HepG2 (cell line): Measurements from ENCODE around the gene RHOT2. TPM values are rescaled to one million over a fixed set of nuclear protein-coding genes. Genes with fewer than 3 reads are reported as not detected.
A peak's percentile ranks its signal among the peaks of the same experiment; 100 is the strongest.

Experiments used
- JDP2 ChIP-seq: sonication (generic); formaldehyde crosslinking; IDR thresholded peaks from 2 replicates; pipeline ENCODE4 v1.8.1; 2022; ENCODE audit warnings: missing genetic modification reagents, borderline replicate concordance
- MTF2 ChIP-seq: sonication (generic); formaldehyde crosslinking; IDR thresholded peaks from 2 replicates; pipeline ENCODE4 v1.5.0; 2020; ENCODE audit warnings: missing genetic modification reagents, borderline replicate concordance
- MZF1 ChIP-seq: sonication (generic); formaldehyde crosslinking; IDR thresholded peaks from 2 replicates; pipeline ENCODE4 v1.8.1; 2023; ENCODE audit warnings: mild to moderate bottlenecking, missing genetic modification reagents, borderline replicate concordance
- ZNF326 ChIP-seq: sonication (generic); formaldehyde crosslinking; IDR thresholded peaks from 2 replicates; pipeline ENCODE4 v1.4.0; 2020; ENCODE audit warnings: missing genetic modification reagents, borderline replicate concordance
- ZNF879 ChIP-seq: sonication (generic); formaldehyde crosslinking; IDR thresholded peaks from 2 replicates; pipeline ENCODE4 v1.8.1; 2023; ENCODE audit warnings: missing genetic modification reagents
- polyA plus RNA-seq, 8 experiments: library from polyadenylated mRNA; depleted of rRNA in 3 of 8; stranded (reverse) in 7 of 8; unstranded in 1 of 8; fragments of >200 nt; fragmentation: Illumina TruSeq in 4 of 8; extraction: Trizol in 4 of 8; gene quantifications; 2 replicates each; pipeline versions ENCODE4 v1.2.1 to v1.2.3, GENCODE V29; 2011 to 2016; ENCODE audit warnings: low read depth in 4 of 8, missing spikeins in 1 of 8, mixed read lengths in 1 of 8; ENCODE audit not compliant: insufficient read depth in 1 of 8
- total RNA-seq, 5 experiments: library from RNA; depleted of rRNA; stranded (reverse); fragments of >200 nt; fragmentation: Illumina TruSeq; extraction: Trizol; gene quantifications; 2 replicates each; pipeline ENCODE4 v1.2.3, GENCODE V29; 2016; ENCODE audit warnings: low read depth in 1 of 5
- TF ChIP-seq, protein P1 (sequence below): sonication (generic); formaldehyde crosslinking; IDR thresholded peaks from 2 replicates; pipeline ENCODE4 v1.8.1; 2023; ENCODE audit warnings: missing genetic modification reagents, mild to moderate bottlenecking, borderline replicate concordance
- TF ChIP-seq, protein P2 (sequence below): sonication (generic); formaldehyde crosslinking; IDR thresholded peaks from 2 replicates; pipeline ENCODE4 v1.4.0; 2020; ENCODE audit warnings: missing genetic modification reagents, borderline replicate concordance
- TF ChIP-seq, protein P3 (sequence below): sonication (generic); formaldehyde crosslinking; IDR thresholded peaks from 2 replicates; pipeline ENCODE4 v1.5.1; 2020; ENCODE audit warnings: mild to moderate bottlenecking, moderate library complexity, missing genetic modification reagents
- TF ChIP-seq, protein P4 (sequence below): sonication (generic); formaldehyde crosslinking; IDR thresholded peaks from 2 replicates; pipeline ENCODE4 v1.4.0; 2020; ENCODE audit warnings: missing genetic modification reagents
- TF ChIP-seq, protein P5 (sequence below): sonication (generic); formaldehyde crosslinking; IDR thresholded peaks from 2 replicates; pipeline ENCODE4 v1.9.0; 2022; ENCODE audit warnings: low read depth, missing genetic modification reagents
- TF ChIP-seq, protein P6 (sequence below): sonication (generic); formaldehyde crosslinking; IDR thresholded peaks from 2 replicates; pipeline ENCODE4 v1.9.0; 2022; ENCODE audit warnings: missing genetic modification reagents, mild to moderate bottlenecking, borderline replicate concordance
- TF ChIP-seq, protein P7 (sequence below): sonication (generic); formaldehyde crosslinking; IDR thresholded peaks from 2 replicates; pipeline ENCODE4 v1.5.0; 2020; ENCODE audit warnings: missing genetic modification reagents, mild to moderate bottlenecking, borderline replicate concordance

Gene RHOT2
- total and polyA plus RNA-seq, 2 of the 13 experiments (the other 11 are each of a cell fraction or from before 2014, with no cell fraction given), result 63.6 to 76.9 TPM

DNA sequence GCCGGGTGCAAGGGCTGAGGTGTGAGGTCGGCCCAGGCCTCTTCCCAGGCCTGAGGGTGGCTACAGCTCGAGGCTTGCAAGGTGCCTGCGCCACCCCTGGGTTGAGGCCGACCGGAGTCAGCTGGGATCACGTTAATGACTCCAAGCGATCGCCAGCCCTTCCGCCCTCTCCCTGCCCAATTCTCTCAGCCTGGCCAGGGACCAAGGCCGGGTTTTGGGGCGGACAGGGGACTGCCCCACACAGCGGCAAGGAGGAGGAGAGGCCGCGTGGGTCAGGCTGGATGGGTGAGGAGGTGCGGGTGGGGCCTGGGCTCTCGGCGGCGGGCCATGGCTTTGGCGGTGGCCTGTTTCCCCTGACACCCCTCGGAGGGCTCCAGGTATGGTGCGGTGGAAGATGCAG is 25.4 kb downstream of the RHOT2 start (continued):
- TF ChIP-seq, protein P1, sequence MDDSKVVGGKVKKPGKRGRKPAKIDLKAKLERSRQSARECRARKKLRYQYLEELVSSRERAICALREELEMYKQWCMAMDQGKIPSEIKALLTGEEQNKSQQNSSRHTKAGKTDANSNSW (CRISPR knock-in tag), result no peak
- TF ChIP-seq ZNF326 (CRISPR knock-in tag), result no peak
- no peak for TF ChIP-seq MZF1 (CRISPR knock-in tag)
- TF ChIP-seq, protein P2, sequence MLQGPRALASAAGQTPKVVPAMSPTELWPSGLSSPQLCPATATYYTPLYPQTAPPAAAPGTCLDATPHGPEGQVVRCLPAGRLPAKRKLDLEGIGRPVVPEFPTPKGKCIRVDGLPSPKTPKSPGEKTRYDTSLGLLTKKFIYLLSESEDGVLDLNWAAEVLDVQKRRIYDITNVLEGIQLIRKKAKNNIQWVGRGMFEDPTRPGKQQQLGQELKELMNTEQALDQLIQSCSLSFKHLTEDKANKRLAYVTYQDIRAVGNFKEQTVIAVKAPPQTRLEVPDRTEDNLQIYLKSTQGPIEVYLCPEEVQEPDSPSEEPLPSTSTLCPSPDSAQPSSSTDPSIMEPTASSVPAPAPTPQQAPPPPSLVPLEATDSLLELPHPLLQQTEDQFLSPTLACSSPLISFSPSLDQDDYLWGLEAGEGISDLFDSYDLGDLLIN (CRISPR knock-in tag), result no peak
- TF ChIP-seq, protein P3, sequence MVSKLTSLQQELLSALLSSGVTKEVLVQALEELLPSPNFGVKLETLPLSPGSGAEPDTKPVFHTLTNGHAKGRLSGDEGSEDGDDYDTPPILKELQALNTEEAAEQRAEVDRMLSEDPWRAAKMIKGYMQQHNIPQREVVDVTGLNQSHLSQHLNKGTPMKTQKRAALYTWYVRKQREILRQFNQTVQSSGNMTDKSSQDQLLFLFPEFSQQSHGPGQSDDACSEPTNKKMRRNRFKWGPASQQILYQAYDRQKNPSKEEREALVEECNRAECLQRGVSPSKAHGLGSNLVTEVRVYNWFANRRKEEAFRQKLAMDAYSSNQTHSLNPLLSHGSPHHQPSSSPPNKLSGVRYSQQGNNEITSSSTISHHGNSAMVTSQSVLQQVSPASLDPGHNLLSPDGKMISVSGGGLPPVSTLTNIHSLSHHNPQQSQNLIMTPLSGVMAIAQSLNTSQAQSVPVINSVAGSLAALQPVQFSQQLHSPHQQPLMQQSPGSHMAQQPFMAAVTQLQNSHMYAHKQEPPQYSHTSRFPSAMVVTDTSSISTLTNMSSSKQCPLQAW (CRISPR knock-in tag), result no peak
- no peak for TF ChIP-seq JDP2 (CRISPR knock-in tag)
- no peak for TF ChIP-seq MTF2 (CRISPR knock-in tag)
- no peak for TF ChIP-seq ZNF879 (CRISPR knock-in tag)
- TF ChIP-seq, protein P4, sequence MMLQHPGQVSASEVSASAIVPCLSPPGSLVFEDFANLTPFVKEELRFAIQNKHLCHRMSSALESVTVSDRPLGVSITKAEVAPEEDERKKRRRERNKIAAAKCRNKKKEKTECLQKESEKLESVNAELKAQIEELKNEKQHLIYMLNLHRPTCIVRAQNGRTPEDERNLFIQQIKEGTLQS (CRISPR knock-in tag), result no peak
- TF ChIP-seq, protein P5, sequence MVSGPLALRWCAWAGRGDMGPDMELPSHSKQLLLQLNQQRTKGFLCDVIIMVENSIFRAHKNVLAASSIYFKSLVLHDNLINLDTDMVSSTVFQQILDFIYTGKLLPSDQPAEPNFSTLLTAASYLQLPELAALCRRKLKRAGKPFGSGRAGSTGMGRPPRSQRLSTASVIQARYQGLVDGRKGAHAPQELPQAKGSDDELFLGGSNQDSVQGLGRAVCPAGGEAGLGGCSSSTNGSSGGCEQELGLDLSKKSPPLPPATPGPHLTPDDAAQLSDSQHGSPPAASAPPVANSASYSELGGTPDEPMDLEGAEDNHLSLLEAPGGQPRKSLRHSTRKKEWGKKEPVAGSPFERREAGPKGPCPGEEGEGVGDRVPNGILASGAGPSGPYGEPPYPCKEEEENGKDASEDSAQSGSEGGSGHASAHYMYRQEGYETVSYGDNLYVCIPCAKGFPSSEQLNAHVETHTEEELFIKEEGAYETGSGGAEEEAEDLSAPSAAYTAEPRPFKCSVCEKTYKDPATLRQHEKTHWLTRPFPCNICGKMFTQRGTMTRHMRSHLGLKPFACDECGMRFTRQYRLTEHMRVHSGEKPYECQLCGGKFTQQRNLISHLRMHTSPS (CRISPR knock-in tag), result 0 out of 2 replicates have a peak, but pooled peaks have one; percentile 27
- TF ChIP-seq, protein P6, sequence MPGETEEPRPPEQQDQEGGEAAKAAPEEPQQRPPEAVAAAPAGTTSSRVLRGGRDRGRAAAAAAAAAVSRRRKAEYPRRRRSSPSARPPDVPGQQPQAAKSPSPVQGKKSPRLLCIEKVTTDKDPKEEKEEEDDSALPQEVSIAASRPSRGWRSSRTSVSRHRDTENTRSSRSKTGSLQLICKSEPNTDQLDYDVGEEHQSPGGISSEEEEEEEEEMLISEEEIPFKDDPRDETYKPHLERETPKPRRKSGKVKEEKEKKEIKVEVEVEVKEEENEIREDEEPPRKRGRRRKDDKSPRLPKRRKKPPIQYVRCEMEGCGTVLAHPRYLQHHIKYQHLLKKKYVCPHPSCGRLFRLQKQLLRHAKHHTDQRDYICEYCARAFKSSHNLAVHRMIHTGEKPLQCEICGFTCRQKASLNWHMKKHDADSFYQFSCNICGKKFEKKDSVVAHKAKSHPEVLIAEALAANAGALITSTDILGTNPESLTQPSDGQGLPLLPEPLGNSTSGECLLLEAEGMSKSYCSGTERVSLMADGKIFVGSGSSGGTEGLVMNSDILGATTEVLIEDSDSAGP (CRISPR knock-in tag), result peak; percentile 44; the same call in 1 of the 2 replicates
- TF ChIP-seq, protein P7, sequence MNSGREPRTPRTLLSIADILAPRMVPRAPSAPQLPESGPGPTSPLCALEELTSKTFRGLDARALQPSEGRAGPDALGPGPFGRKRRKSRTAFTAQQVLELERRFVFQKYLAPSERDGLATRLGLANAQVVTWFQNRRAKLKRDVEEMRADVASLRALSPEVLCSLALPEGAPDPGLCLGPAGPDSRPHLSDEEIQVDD (CRISPR knock-in tag), result no peak
